H1 (cell line): ENCODE data around the gene AMH. TPM values are rescaled to one million over a fixed set of nuclear protein-coding genes. Genes with fewer than 3 reads are reported as not detected.

Experiments
- CTCF ChIA-PET: fragments of 300-600 bp; sonication (Branson Sonifier 250); formaldehyde crosslinking; loops from one replicate; lab custom pipeline; 2021; ENCODE audit not compliant: partially characterized antibody; lab: Charles Lee
- POLR2A ChIA-PET: fragments of 300-600 bp; sonication (Branson Sonifier 250); formaldehyde crosslinking; loops from one replicate; lab custom pipeline; 2021; ENCODE audit warnings: inconsistent platforms; ENCODE audit not compliant: partially characterized antibody; lab: Charles Lee
- DNase-seq, 2 experiments: peaks; one replicate each; pipeline versions ENCODE4 v3.0.0 to v3.0.0-alpha.2; 2010 to 2022; ENCODE audit warnings: low spot score in 2 of 2, low read depth in 1 of 2, mixed read lengths in 1 of 2
- FAIRE-seq: peaks from 2 replicates; lab custom pipeline; 2011; peaks lifted over from hg19 to GRCh38; lab: Jason Lieb, UNC
- H2AFZ ChIP-seq: 2 replicates; pipeline ENCODE4 v1.8.1; 2012; ENCODE audit warnings: low read length, inconsistent platforms
- H2AK5ac ChIP-seq: 2 replicates; pipeline ENCODE4 v1.6.1; 2013; ENCODE audit warnings: low read depth, low read length
- H2BK120ac ChIP-seq: replicated peaks from 2 replicates; pipeline ENCODE3; 2013; ENCODE audit warnings: low read depth, low read length, inconsistent platforms
- H2BK12ac ChIP-seq: 2 replicates; pipeline ENCODE4 v1.6.1; 2013; ENCODE audit warnings: low read depth, low read length
- H2BK15ac ChIP-seq: 2 replicates; pipeline ENCODE4 v1.6.1; 2013; ENCODE audit warnings: low read length
- H2BK20ac ChIP-seq: 2 replicates; pipeline ENCODE4 v1.6.1; 2013; ENCODE audit warnings: low read length
- H2BK5ac ChIP-seq: 2 replicates; pipeline ENCODE4 v1.6.1; 2013; ENCODE audit warnings: low read depth, low read length
- H3K14ac ChIP-seq: 2 replicates; pipeline ENCODE4 v1.6.1; 2013; ENCODE audit warnings: inconsistent platforms; ENCODE audit not compliant: insufficient read length
- H3K18ac ChIP-seq: 2 replicates; pipeline ENCODE4 v1.6.1; 2013; ENCODE audit warnings: low read length; ENCODE audit errors: extremely low read depth
- H3K23ac ChIP-seq: 2 replicates; pipeline ENCODE4 v1.6.1; 2013; ENCODE audit warnings: inconsistent platforms; ENCODE audit not compliant: insufficient read length
- H3K23me2 ChIP-seq: 2 replicates; pipeline ENCODE4 v1.6.1; 2013; ENCODE audit warnings: low read depth, low read length
- H3K27ac ChIP-seq: 2 replicates; pipeline ENCODE4 v1.6.1; 2011; ENCODE audit warnings: low read depth, low read length, inconsistent platforms
- H3K27me3 ChIP-seq, 4 experiments: replicated peaks in 1 of 4; 1 replicate in 1 of 4; 2 replicates in 3 of 4; pipeline versions ENCODE4 v1.6.1 to v1.8.1; 2011 to 2013; ENCODE audit warnings: low read length in 3 of 4, mild to moderate bottlenecking in 3 of 4, inconsistent platforms in 2 of 4, mixed read lengths in 2 of 4, moderate library complexity in 1 of 4; ENCODE audit not compliant: control insufficient read depth in 3 of 4, insufficient read depth in 3 of 4; ENCODE audit errors: extremely low read depth in 1 of 4
- H3K36me3 ChIP-seq, 4 experiments: 2 replicates each; pipeline versions ENCODE4 v1.6.1 to v1.8.1; 2011 to 2013; ENCODE audit warnings: mild to moderate bottlenecking in 4 of 4, low read length in 3 of 4, moderate library complexity in 2 of 4, control low read depth in 1 of 4, inconsistent platforms in 1 of 4; ENCODE audit not compliant: insufficient read depth in 4 of 4, control insufficient read depth in 2 of 4
- H3K4ac ChIP-seq: replicated peaks from 2 replicates; pipeline ENCODE3; 2013; ENCODE audit warnings: low read length, low read depth, mixed read lengths, inconsistent platforms; ENCODE audit not compliant: insufficient read length
- H3K4me1 ChIP-seq, 4 experiments: replicated peaks in 1 of 4; 1 replicate in 1 of 4; 2 replicates in 3 of 4; pipeline versions ENCODE4 v1.6.1 to v1.8.1; 2011 to 2013; ENCODE audit warnings: low read length in 3 of 4, inconsistent platforms in 2 of 4, mixed read lengths in 1 of 4; ENCODE audit not compliant: insufficient read depth in 4 of 4, control insufficient read depth in 3 of 4
- H3K4me2 ChIP-seq, 2 experiments: 2 replicates each; pipeline versions ENCODE4 v1.6.1 to v1.8.1; 2011 to 2013; ENCODE audit warnings: low read depth in 2 of 2, low read length in 2 of 2, control low read depth in 1 of 2, inconsistent platforms in 1 of 2, mild to moderate bottlenecking in 1 of 2; ENCODE audit not compliant: insufficient read depth in 1 of 2
- H3K4me3 ChIP-seq, 4 experiments: fragments of 200-600, 300-600 bp in 1 of 4; sonication (generic), shearing (Covaris generic), sonication (Bioruptor Twin) in 1 of 4; 2 replicates each; pipeline versions ENCODE4 v1.5.1 to v1.8.1; 2011 to 2016; ENCODE audit warnings: low read length in 4 of 4, low read depth in 3 of 4, control low read depth in 2 of 4, inconsistent platforms in 2 of 4, mild to moderate bottlenecking in 2 of 4, mixed read lengths in 1 of 4, moderate library complexity in 1 of 4; ENCODE audit not compliant: insufficient read depth in 2 of 4; ENCODE audit errors: extremely low read depth in 1 of 4
- H3K56ac ChIP-seq: replicated peaks from 2 replicates; pipeline ENCODE3; 2013; ENCODE audit warnings: low read depth, mild to moderate bottlenecking, mixed read lengths, low read length, inconsistent platforms; ENCODE audit not compliant: insufficient read length
- H3K79me1 ChIP-seq: 2 replicates; pipeline ENCODE4 v1.6.1; 2013; ENCODE audit warnings: low read depth, low read length, control low read depth
- H3K79me2 ChIP-seq, 2 experiments: 2 replicates each; pipeline versions ENCODE4 v1.6.1 to v1.8.1; 2012 to 2013; ENCODE audit warnings: low read length in 2 of 2, mild to moderate bottlenecking in 2 of 2, inconsistent platforms in 1 of 2; ENCODE audit not compliant: insufficient read depth in 2 of 2, control insufficient read depth in 1 of 2
- H3K9ac ChIP-seq, 4 experiments: replicated peaks in 1 of 4; 1 replicate in 1 of 4; 2 replicates in 3 of 4; pipeline versions ENCODE4 v1.6.1 to v1.8.1; 2011 to 2013; ENCODE audit warnings: low read depth in 3 of 4, low read length in 3 of 4, control low read depth in 2 of 4, mild to moderate bottlenecking in 2 of 4, moderate library complexity in 2 of 4, inconsistent platforms in 1 of 4; ENCODE audit errors: extremely low read depth in 1 of 4
- H3K9me3 ChIP-seq, 2 experiments: 2 replicates each; pipeline versions ENCODE4 v1.6.1 to v1.8.1; 2012 to 2013; ENCODE audit warnings: mild to moderate bottlenecking in 2 of 2, moderate library complexity in 2 of 2, control low read depth in 1 of 2, inconsistent platforms in 1 of 2, low read depth in 1 of 2, low read length in 1 of 2, mixed read lengths in 1 of 2; ENCODE audit not compliant: insufficient read depth in 2 of 2
- H4K20me1 ChIP-seq, 2 experiments: replicated peaks in 1 of 2; 2 replicates each; pipeline versions ENCODE3 to v1.8.1; 2011 to 2013; ENCODE audit warnings: inconsistent platforms in 2 of 2, low read length in 2 of 2, mild to moderate bottlenecking in 1 of 2; ENCODE audit not compliant: insufficient read depth in 2 of 2, control insufficient read depth in 1 of 2
- H4K5ac ChIP-seq: 2 replicates; pipeline ENCODE4 v1.6.1; 2013; ENCODE audit warnings: low read length, low read depth, mixed read lengths, inconsistent platforms; ENCODE audit not compliant: insufficient read length
- H4K8ac ChIP-seq: 2 replicates; pipeline ENCODE4 v1.8.0; 2013; ENCODE audit warnings: mild to moderate bottlenecking, moderate library complexity, low read length, inconsistent platforms; ENCODE audit not compliant: insufficient read depth; ENCODE audit errors: extremely low read depth
- H4K91ac ChIP-seq: replicated peaks from 2 replicates; pipeline ENCODE3; 2013; ENCODE audit warnings: low read length, mixed read lengths, inconsistent platforms; ENCODE audit not compliant: insufficient read length
- BRCA1 ChIP-seq: IDR thresholded peaks from 2 replicates; pipeline ENCODE4 v1.6.1; 2012; ENCODE audit warnings: low read depth, low read length, improper control_type of control experiment
- CBX8 ChIP-seq: fragments of 300-800, 300-1000 bp; sonication (generic); IDR thresholded peaks from 2 replicates; pipeline ENCODE4 v1.7.1; 2016; ENCODE audit warnings: low read depth, low read length, borderline replicate concordance
- E2F6 ChIP-seq: IDR thresholded peaks from 2 replicates; pipeline ENCODE4 v1.6.1; 2012; ENCODE audit warnings: inconsistent platforms
- EZH2 ChIP-seq: fragments of 200-600 bp; sonication (generic); IDR thresholded peaks from 2 replicates; pipeline ENCODE4 v1.7.1; 2012; ENCODE audit warnings: low read depth, mild to moderate bottlenecking, moderate library complexity, low read length, inconsistent platforms; ENCODE audit not compliant: severe bottlenecking
- FOSL1 ChIP-seq: IDR thresholded peaks from 2 replicates; pipeline ENCODE4 v1.6.1; 2011; ENCODE audit warnings: mild to moderate bottlenecking, low read depth, low read length, moderate library complexity; ENCODE audit not compliant: insufficient read depth
- KDM1A ChIP-seq: fragments of 200-600, 300-600 bp; sonication (generic); IDR thresholded peaks from 2 replicates; pipeline ENCODE4 v1.7.1; 2016; ENCODE audit warnings: mild to moderate bottlenecking, low read length, borderline replicate concordance
- KDM5A ChIP-seq: fragments of 200-600 bp; IDR thresholded peaks from 2 replicates; pipeline ENCODE4 v1.7.1; 2012; ENCODE audit warnings: mild to moderate bottlenecking, low read length, inconsistent platforms, mixed read lengths
- MAX ChIP-seq: IDR thresholded peaks from 2 replicates; pipeline ENCODE4 v1.6.1; 2012; ENCODE audit warnings: inconsistent platforms
- POLR2A ChIP-seq, 2 experiments: IDR thresholded peaks; 1 replicate in 1 of 2; 2 replicates in 1 of 2; pipeline ENCODE4 v1.6.1; 2011; ENCODE audit warnings: low read depth in 2 of 2, low read length in 2 of 2, mild to moderate bottlenecking in 2 of 2; ENCODE audit errors: control extremely low read depth in 1 of 2
- SAP30 ChIP-seq: fragments of 300-600 bp; sonication (generic); IDR thresholded peaks from 2 replicates; pipeline ENCODE4 v1.7.1; 2012; ENCODE audit warnings: low read length, moderate library complexity, mild to moderate bottlenecking, inconsistent platforms; ENCODE audit not compliant: insufficient read depth, insufficient replicate concordance
- TAF1 ChIP-seq: IDR thresholded peaks from 2 replicates; pipeline ENCODE4 v1.6.1; 2011; ENCODE audit warnings: mild to moderate bottlenecking, low read depth, low read length
- WGBS, 2 experiments: shearing (Covaris generic) in 1 of 2; methylation state at CpG; one replicate each; pipeline versions ENCODE4 v1.1.6 to v1.1.7; 2013 to 2015; ENCODE audit warnings: low lambda C conversion rate in 2 of 2, mixed read lengths in 2 of 2, inconsistent platforms in 1 of 2, low coverage in 1 of 2, missing lambda C conversion rate in 1 of 2; ENCODE audit not compliant: insufficient replicate concordance in 2 of 2, insufficient coverage in 1 of 2, insufficient read length in 1 of 2; ENCODE audit errors: extremely low coverage in 1 of 2, missing lambda C conversion rate in 1 of 2; 5-methylcytosine and 5-hydroxymethylcytosine counted together
- polyA plus RNA-seq, 7 experiments: library from polyadenylated mRNA; depleted of rRNA in 3 of 7; stranded (reverse) in 5 of 7; unstranded in 2 of 7; fragments of >200 nt in 5 of 7; fragments of 200-250 nt in 2 of 7; gene quantifications; 1 replicate in 5 of 7; 2 replicates in 1 of 7; 4 replicates in 1 of 7; pipeline versions ENCODE4 v1.2.1 to v1.2.3, GENCODE V29; 2011 to 2013; ENCODE audit warnings: missing spikeins in 2 of 7, mixed read lengths in 2 of 7
- total RNA-seq: library from RNA; stranded (reverse); fragmentation: NEBNext Ultra II Directional; extraction: Animal tissue kit (Norgen Biotek cat#: 25700); gene quantifications from 2 replicates; pipeline ENCODE4 v1.2.1, GENCODE V29; 2021

AMH gene
- total and polyA plus RNA-seq, 2 of the 8 experiments (the other 6 are each of a cell fraction or from before 2014, with no cell fraction given), result 10.5 to 15.4 TPM

GRCh38 chr19:2255982-2256685 is 7.0 kb downstream of the AMH start, which contains the start of gene JSRP1:
JSRP1 (minus strand) TSS chr19:2256417; CDS start chr19:2255314, 1,103 bp downstream.
- FAIRE-seq (no peak), DNase-seq (no peak)
- Histone ChIP-seq H3K23ac (no peak within 1 kb of the TSS), H2AFZ (no peak within 1 kb of the TSS), H2BK12ac (0 out of 2 replicates have a peak within 1 kb of the TSS, but pooled peaks have one; percentile 9), H3K4ac (no peak within 1 kb of the TSS), H3K4me2 (no peak within 1 kb of the TSS), H3K79me2 (no peaks in the 10 kb centered on the region), H2BK15ac (0 out of 2 replicates have a peak within 1 kb of the TSS, but pooled peaks have one; percentile 61), H4K8ac (no peak within 1 kb of the TSS; the same call in 1 of the 2 replicates), H4K5ac (no peak within 1 kb of the TSS), H2AK5ac (no peak within 1 kb of the TSS), H3K9me3 (no peaks in the 10 kb centered on the region; a peak in 1 of 4 replicates), H3K23me2 (peaks cover 12% of the 10 kb centered on the region; the same call in 1 of the 2 replicates), H3K79me1 (no peaks in the 10 kb centered on the region), H3K36me3 (no peaks in the 10 kb centered on the region; a peak in 1 of 8 replicates), H2BK5ac (no peak within 1 kb of the TSS), H3K56ac (no peak within 1 kb of the TSS), H3K4me1 (peaks cover 0 to 4% (median 2%) of the 10 kb centered on the region in 4 experiments; a peak in 5 of 7 replicates), H3K18ac (no peak within 1 kb of the TSS), H3K4me3 (no peak within 1 kb of the TSS), H4K20me1 (no peaks in the 10 kb centered on the region), H2BK120ac (no peak within 1 kb of the TSS), H3K14ac (no peak within 1 kb of the TSS), H3K27me3 (peaks cover 0 to 23% (median 12%) of the 10 kb centered on the region in 4 experiments; a peak in 6 of 7 replicates), H2BK20ac (no peak within 1 kb of the TSS), H3K9ac (no peak within 1 kb of the TSS), H4K91ac (no peak within 1 kb of the TSS), H3K27ac (no peak within 1 kb of the TSS)
- POLR2A ChIA-PET, result interaction anchor here (15.7 to 18.7 kb wide), 2 partner anchors 13 to 14 kb away, joined by 206 to 330 read pairs; partner anchors contain the start of gene SF3A2
- CTCF ChIA-PET, result interaction anchor here (0.9 to 5.9 kb wide), 5 partner anchors 11 to 59 kb away, joined by 3 to 42 read pairs (median 3); no protein-coding TSS in a partner anchor
- WGBS, 2 experiments, result 89% methylated on average over 22 of the region's 24 CpGs; no CpG with 5 or more reads in 1 of the 2 experiments
- TF ChIP-seq KDM5A, result no peak
- no peak for TF ChIP-seq EZH2
- TF ChIP-seq SAP30, result no peak
- TF ChIP-seq BRCA1, result no peak
- TF ChIP-seq POLR2A (IDR thresholded peaks at IDR 0.05; ENCODE audit: control extremely low read depth in 1 of 2, low read depth in 2 of 2, low read length in 2 of 2), result no peak
- no peak for TF ChIP-seq MAX
- TF ChIP-seq TAF1, result no peak
- TF ChIP-seq E2F6, result no peak
- no peak for TF ChIP-seq KDM1A
- no peak for TF ChIP-seq CBX8
- TF ChIP-seq FOSL1, result no peak
